RWPE1 (cell line): ENCODE data around the gene GLCCI1.

Experiments used
- CTCF ChIA-PET: fragments of 350-600 bp; sonication (Branson Sonifier 250); formaldehyde crosslinking; extraction: SDS; loops from one replicate; lab custom pipeline; 2021; lab: Yijun Ruan, JAX
- POLR2A ChIA-PET: fragments of 400-600 bp; formaldehyde crosslinking; extraction: SDS; loops from one replicate; lab custom pipeline; 2020; ENCODE audit warnings: antibody characterized with exemption; ENCODE audit not compliant: low non-redundant PET; lab: Yijun Ruan, JAX
- DNase-seq: peaks from one replicate; pipeline ENCODE4 v3.0.0; 2012; ENCODE audit warnings: low spot score
- H3K27ac ChIP-seq: fragments of 450-650 bp; 2 replicates; pipeline ENCODE4 v1.5.1; 2017
- CTCF ChIP-seq: fragments of 450-650 bp; conservative IDR thresholded peaks from 2 replicates; pipeline ENCODE4 v1.5.1; 2017; ENCODE audit warnings: low read depth, mild to moderate bottlenecking

The GLCCI1 gene

DNA sequence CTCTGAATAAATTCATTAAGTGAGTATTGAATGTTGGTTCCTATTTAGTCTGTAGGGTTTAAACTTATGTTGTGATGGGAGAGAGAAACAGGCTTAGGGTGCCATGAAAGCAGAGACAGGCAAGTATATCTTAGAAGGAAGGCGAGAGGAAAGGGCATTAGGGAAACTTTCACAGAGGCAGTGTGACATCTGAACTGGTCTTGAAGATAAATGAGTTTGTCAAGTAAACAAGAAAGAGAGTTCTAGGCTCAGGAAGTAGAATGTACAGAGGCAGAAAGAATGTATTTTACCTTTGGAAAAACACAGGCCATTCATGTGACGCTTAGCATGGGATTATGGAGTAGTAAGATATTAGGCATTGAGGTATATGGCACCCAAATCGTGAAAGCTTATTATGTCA is 34.5 kb downstream of the GLCCI1 start:
- DNase-seq: no peak
- no peak overlapping the region for H3K27ac ChIP-seq
- ChIA-PET CTCF (no interaction called here), POLR2A (no interaction called here)
- TF ChIP-seq CTCF: no peak

DNA sequence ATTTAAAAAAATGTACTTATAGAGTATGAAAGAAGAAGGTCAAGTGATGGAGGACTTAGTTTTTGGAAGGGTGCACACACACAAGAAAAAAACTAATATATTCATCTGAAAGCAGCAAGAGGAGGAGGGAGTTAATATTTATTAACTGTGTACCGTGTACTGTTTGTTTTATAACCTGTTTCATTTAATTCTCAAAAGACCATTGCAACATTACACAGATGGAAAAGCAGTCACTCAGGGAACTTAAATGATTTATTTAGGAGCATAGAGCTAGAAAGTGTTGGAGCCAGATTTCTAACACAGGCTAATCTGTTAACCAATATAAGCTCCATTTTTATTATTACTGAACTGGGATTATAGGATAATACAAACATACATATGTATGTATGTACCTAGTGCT is 36.7 kb downstream of the GLCCI1 start:
- no peak for DNase-seq
- ChIA-PET POLR2A (no interaction called here), CTCF (interaction anchor here (0.7 kb wide), 1 partner anchor 54 kb away, joined by 3 read pairs; no protein-coding TSS in a partner anchor)
- H3K27ac ChIP-seq: no peak overlapping the region
- TF ChIP-seq CTCF: no peak

DNA sequence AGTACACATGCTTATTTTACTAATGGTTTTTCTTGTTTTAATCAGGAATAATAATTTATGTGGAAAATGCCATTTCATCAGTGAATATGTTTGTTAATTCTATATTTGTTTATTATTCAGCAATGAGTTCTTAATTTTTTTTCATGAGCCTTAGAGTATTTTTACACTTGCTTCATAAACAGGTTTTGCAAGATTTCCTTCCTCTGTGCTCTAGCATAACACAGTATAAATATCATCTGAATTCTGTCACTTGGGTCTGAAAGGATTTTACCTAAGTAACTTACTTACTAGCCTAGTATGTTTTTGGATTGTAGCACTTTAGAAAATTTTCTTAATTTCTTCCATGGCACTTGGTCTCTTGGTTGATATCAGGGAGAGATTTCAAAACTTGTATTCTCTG is 45.8 kb downstream of the GLCCI1 start:
- DNase-seq: no peak
- CTCF ChIA-PET: no interaction called here
- POLR2A ChIA-PET: no interaction called here
- TF ChIP-seq CTCF: no peak
- no peak overlapping the region for H3K27ac ChIP-seq

DNA sequence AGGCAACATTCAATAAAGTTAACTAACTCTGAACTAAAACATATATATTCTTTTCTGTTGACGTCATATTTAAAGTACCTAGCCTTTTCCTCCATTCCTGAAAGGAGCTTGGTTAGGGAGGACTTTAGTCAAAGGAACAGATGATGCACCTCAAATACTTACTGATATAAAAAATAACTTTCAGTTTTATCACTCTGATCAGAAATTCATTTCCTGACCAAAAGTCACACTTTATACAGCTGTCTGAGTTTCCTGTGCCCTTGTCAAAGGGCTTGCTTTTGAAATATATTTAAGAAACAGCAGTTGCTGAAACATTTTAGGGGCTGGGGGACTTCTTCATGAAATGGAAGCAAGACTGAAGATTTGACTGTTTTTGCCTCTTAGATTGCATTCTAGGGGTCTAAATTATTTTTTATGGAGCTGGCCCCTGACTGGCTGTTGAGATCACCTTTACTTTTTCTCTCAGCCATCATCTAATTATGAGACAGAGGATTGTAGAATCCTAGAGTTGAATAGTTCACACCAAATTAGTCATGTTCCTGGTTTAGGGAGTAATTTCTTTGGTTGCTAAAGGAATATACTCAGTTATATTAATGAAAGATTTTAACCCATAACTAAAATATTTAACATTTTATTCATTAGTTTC is 46.6 kb downstream of the GLCCI1 start:
- H3K27ac ChIP-seq: no peak overlapping the region
- ChIA-PET POLR2A (no interaction called here), CTCF (interaction anchor here (0.9 kb wide), 1 partner anchor 26 kb away, joined by 3 read pairs; no protein-coding TSS in a partner anchor)
- DNase-seq: no peak
- TF ChIP-seq CTCF: no peak

GRCh38 chr7:8015746-8016120 is 47.1 kb downstream of the GLCCI1 start:
- POLR2A ChIA-PET: no interaction called here
- no peak overlapping the region for H3K27ac ChIP-seq
- no peak for TF ChIP-seq CTCF

GRCh38 chr7:8017423-8017822 is 48.8 kb downstream of the GLCCI1 start:
- ChIA-PET CTCF (no interaction called here), POLR2A (no interaction called here)
- no peak for DNase-seq
- no peak for TF ChIP-seq CTCF
- H3K27ac ChIP-seq: no peak overlapping the region

More at GRCh38 chr7:8015746-8016120, 47.1 kb downstream of the GLCCI1 start:
- DNase-seq: no peak
- CTCF ChIA-PET: interaction anchor here (0.9 kb wide), 1 partner anchor 26 kb away, joined by 3 read pairs; no protein-coding TSS in a partner anchor
